Midbrain (tissue), 1 donor: Measurements from ENCODE around the gene ACAP1.

Experiments
- DNase-seq: peaks from one replicate; lab custom pipeline; 2025; lab: John Stamatoyannopoulos, UW

The ACAP1 gene

GRCh38 chr17:7336240-7337175 lies at the start of gene ACAP1:
Gene ACAP1, plus strand, starts transcription at chr17:7336529. Its CDS starts 206 bp downstream, at chr17:7336735.
- no peak for DNase-seq

- no peak for DNase-seq
Measured at GRCh38 chr17:7289256-7290032, 46.9 kb upstream of the ACAP1 start.

- no peak for DNase-seq
Measured at GRCh38 chr17:7290166-7290565, 46.2 kb upstream of the ACAP1 start.

- no peak for DNase-seq
Measured at GRCh38 chr17:7290685-7291084, 45.6 kb upstream of the ACAP1 start.

GRCh38 chr17:7292194-7292593 lies 44.1 kb upstream of the ACAP1 start:
- no peak for DNase-seq

- DNase-seq = no peak
Measured at GRCh38 chr17:7292729-7293128, 43.6 kb upstream of the ACAP1 start.

GRCh38 chr17:7293159-7293558 lies 43.2 kb upstream of the ACAP1 start:
- DNase-seq = no peak

- DNase-seq = no peak
Measured at GRCh38 chr17:7293816-7294613, 42.3 kb upstream of the ACAP1 start.

GRCh38 chr17:7294614-7295153 lies 41.6 kb upstream of the ACAP1 start, which contains the start of gene YBX2:
Gene YBX2, minus strand, starts transcription at chr17:7294639. Its CDS starts 139 bp downstream, at chr17:7294500.
- DNase-seq = no peak

- no peak for DNase-seq
Measured at GRCh38 chr17:7295230-7296180, 40.8 kb upstream of the ACAP1 start.

- DNase-seq = peak; percentile 80
Measured at GRCh38 chr17:7296189-7296861, 40.0 kb upstream of the ACAP1 start.

- no peak for DNase-seq
Measured at GRCh38 chr17:7304179-7304578, 32.1 kb upstream of the ACAP1 start.

GRCh38 chr17:7306911-7307685 lies 29.2 kb upstream of the ACAP1 start, which contains the start of gene EIF5A:
Gene EIF5A, plus strand, starts transcription at chr17:7307628. Its CDS starts 2,008 bp downstream, at chr17:7309636.
- peak; percentile 99 for DNase-seq

GRCh38 chr17:7307686-7308624 lies 28.4 kb upstream of the ACAP1 start:
- DNase-seq = peak; percentile 51

- DNase-seq = peak; percentile 40
Measured at GRCh38 chr17:7308625-7309433, 27.5 kb upstream of the ACAP1 start.

- no peak for DNase-seq
Measured at GRCh38 chr17:7309628-7310027, 26.7 kb upstream of the ACAP1 start.

GRCh38 chr17:7311110-7311705 lies 25.1 kb upstream of the ACAP1 start:
- no peak for DNase-seq
